Glutamatergic neuron (in vitro differentiated cells): ENCODE results near the gene NTHL1. TPM values are rescaled to one million over a fixed set of nuclear protein-coding genes. Genes with fewer than 3 reads are reported as not detected.
A peak's percentile ranks its signal among the peaks of the same experiment; 100 is the strongest.

Experiments used
- DNase-seq: peaks from one replicate; pipeline ENCODE4 v3.0.0; 2022
- H3K27ac Mint-ChIP-seq: one replicate; pipeline ENCODE4 v1.8.0; 2020; ENCODE audit warnings: mild to moderate bottlenecking, mixed read lengths, inconsistent platforms; ENCODE audit not compliant: unreplicated experiment
- H3K27me3 Mint-ChIP-seq: one replicate; pipeline ENCODE4 v1.8.0; 2020; ENCODE audit warnings: mild to moderate bottlenecking, moderate library complexity, mixed read lengths, inconsistent platforms; ENCODE audit not compliant: unreplicated experiment
- H3K36me3 Mint-ChIP-seq: one replicate; pipeline ENCODE4 v1.8.0; 2020; ENCODE audit warnings: mild to moderate bottlenecking, mixed read lengths, inconsistent platforms; ENCODE audit not compliant: unreplicated experiment
- H3K4me1 Mint-ChIP-seq: one replicate; pipeline ENCODE4 v1.8.0; 2020; ENCODE audit warnings: mild to moderate bottlenecking, low read depth, mixed read lengths, inconsistent platforms; ENCODE audit not compliant: unreplicated experiment
- H3K4me3 Mint-ChIP-seq: one replicate; pipeline ENCODE4 v1.8.0; 2020; ENCODE audit warnings: mild to moderate bottlenecking, mixed read lengths, inconsistent platforms; ENCODE audit not compliant: unreplicated experiment
- H3K9me3 Mint-ChIP-seq: one replicate; pipeline ENCODE4 v1.8.0; 2020; ENCODE audit warnings: mild to moderate bottlenecking, moderate library complexity, mixed read lengths, inconsistent platforms; ENCODE audit not compliant: unreplicated experiment
- total RNA-seq: library from RNA; stranded (reverse); fragmentation: NEBNext Ultra II Directional; extraction: Animal tissue kit (Norgen Biotek cat#: 25700); gene quantifications from one replicate; pipeline ENCODE4 v1.2.1, GENCODE V29; 2021; ENCODE audit not compliant: unreplicated experiment
- TF ChIP-seq, protein P1 (sequence below): fragments of 200-600 bp; sonication (generic); IDR thresholded peaks from one replicate; pipeline ENCODE4 v1.5.0; 2021; ENCODE audit not compliant: partially characterized antibody, unreplicated experiment

The NTHL1 gene
- total RNA-seq, 1 donor from 2014 or later, result 194 TPM

DNA sequence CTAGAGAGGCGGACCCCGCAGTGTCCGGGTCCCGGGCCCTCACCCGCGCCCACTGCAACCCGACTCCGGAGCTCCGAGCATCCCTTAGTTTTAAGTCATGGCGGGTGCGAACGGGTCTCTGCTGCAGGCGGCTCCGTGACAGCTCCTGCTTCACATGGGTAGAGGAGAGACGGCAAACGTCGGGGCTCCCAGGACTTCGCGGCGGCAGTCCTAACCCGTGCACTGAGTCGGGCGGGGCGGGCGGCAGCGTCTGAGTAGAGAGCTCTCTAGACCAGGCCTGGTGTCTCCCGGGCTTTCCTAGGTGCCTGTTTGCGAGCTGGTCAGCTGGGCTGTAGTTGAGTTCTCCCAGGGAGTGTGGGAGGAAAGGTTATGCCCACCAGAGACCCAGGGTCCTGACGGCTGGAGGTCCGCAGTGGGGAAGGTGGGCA, 496 bp upstream of the NTHL1 start:
- no peaks in the 10 kb centered on the region for H3K36me3 Mint-ChIP-seq
- no peak for DNase-seq

DNA sequence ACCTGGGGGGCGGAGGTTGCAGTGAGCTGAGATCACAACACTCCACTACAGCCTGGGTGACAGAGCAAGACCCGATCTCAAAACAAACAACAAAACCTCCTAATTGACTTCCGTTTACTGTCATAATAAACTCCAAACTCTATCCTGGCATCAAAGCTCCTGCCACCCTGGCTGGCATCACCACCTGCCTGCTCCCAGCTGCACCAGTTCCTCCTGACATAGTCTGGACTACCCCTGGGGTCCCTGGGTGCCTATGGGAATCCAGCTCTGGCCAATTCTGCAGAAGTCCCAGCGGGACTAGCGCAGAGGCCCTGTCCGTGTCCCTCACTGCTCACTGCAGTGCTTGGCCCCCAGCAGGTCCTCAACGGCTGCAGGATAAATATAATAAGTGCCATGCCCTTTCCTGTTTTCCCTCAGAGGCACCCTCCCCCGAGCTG, 723 bp downstream of the NTHL1 start:
- H3K4me3 Mint-ChIP-seq, result peak overlapping the region; percentile 89
- TF ChIP-seq, protein P1, sequence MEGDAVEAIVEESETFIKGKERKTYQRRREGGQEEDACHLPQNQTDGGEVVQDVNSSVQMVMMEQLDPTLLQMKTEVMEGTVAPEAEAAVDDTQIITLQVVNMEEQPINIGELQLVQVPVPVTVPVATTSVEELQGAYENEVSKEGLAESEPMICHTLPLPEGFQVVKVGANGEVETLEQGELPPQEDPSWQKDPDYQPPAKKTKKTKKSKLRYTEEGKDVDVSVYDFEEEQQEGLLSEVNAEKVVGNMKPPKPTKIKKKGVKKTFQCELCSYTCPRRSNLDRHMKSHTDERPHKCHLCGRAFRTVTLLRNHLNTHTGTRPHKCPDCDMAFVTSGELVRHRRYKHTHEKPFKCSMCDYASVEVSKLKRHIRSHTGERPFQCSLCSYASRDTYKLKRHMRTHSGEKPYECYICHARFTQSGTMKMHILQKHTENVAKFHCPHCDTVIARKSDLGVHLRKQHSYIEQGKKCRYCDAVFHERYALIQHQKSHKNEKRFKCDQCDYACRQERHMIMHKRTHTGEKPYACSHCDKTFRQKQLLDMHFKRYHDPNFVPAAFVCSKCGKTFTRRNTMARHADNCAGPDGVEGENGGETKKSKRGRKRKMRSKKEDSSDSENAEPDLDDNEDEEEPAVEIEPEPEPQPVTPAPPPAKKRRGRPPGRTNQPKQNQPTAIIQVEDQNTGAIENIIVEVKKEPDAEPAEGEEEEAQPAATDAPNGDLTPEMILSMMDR, result no peak
- peaks cover 9% of the 10 kb centered on the region for H3K4me1 Mint-ChIP-seq
- peaks cover 13% of the 10 kb centered on the region for H3K9me3 Mint-ChIP-seq
- peaks cover 2% of the 10 kb centered on the region for H3K27me3 Mint-ChIP-seq
- H3K36me3 Mint-ChIP-seq, result no peaks in the 10 kb centered on the region
- H3K27ac Mint-ChIP-seq, result no peak overlapping the region
- no peak for DNase-seq

More for the DNA sequence above, 496 bp upstream of the NTHL1 start:
- TF ChIP-seq, protein P1, result no peak
- Mint-ChIP-seq H3K4me1 (peaks cover 9% of the 10 kb centered on the region), H3K4me3 (peak overlapping the region; percentile 92), H3K9me3 (peaks cover 12% of the 10 kb centered on the region), H3K27me3 (peaks cover 2% of the 10 kb centered on the region), H3K27ac (no peak overlapping the region)

DNA sequence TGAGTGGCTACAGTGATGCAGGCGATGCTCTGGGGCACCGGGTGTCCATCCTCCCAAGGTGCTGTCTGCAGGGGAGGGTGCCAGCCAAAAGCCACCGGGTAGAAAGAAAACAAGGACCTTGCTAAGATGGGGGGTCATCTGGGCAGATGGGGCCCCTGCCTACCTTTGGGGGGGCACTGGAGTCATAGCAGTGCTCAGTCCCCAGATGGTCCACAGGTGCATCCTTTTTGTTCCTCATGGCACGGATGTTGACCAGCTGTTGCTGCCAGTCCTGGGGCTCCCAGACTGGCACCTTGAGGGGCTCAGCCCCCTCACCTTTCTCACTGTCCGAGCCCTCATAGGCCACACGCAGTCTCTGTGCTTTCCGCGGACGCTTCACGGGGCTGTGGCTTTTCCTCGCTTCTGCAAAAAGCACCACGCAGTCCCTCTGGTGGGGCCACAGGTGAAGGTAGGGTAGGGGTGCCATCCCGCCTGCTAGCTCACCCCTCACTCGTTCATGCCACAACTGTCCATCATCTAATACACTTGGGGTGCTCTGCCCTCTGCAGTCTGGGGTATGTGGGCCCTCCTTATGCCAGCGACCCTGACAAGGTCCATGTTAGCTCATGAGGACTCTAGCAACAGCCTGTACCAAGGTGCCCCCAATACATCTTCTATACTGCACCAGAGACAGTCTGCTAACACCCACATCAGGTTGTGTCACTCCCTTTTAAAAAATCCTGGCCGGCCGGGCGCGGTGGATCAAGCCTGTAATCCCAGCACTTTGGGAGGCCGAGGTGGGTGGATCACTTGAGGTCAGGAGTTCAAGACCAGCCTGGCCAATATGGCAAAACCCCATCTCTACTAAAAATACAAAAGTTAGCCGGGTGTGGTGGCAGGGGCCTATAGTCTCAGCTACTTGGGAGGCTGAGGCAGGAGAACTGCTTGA, 1.4 kb downstream of the NTHL1 start:
- H3K36me3 Mint-ChIP-seq, result no peaks in the 10 kb centered on the region
- H3K4me3 Mint-ChIP-seq, result peak overlapping the region; percentile 89
- no peak overlapping the region for H3K27ac Mint-ChIP-seq
- H3K27me3 Mint-ChIP-seq, result peaks cover 4% of the 10 kb centered on the region
- H3K9me3 Mint-ChIP-seq, result peaks cover 9% of the 10 kb centered on the region
- peaks cover 9% of the 10 kb centered on the region for H3K4me1 Mint-ChIP-seq
- TF ChIP-seq, protein P1, result no peak
- DNase-seq, result no peak

- DNase-seq, result peak; percentile 10
- Mint-ChIP-seq H3K4me3 (no peak overlapping the region), H3K27me3 (peaks cover 6% of the 10 kb centered on the region), H3K4me1 (peaks cover 11% of the 10 kb centered on the region), H3K9me3 (peaks cover 8% of the 10 kb centered on the region), H3K27ac (no peak overlapping the region), H3K36me3 (no peaks in the 10 kb centered on the region)
- TF ChIP-seq, protein P1, result no peak
These were observed 3.1 kb downstream of the NTHL1 start for GRCh38 chr16:2044541-2044940.
